SW 1271 (cell line): ENCODE data around the gene DCST2.
A peak's percentile ranks its signal among the peaks of the same experiment; 100 is the strongest.
"Not testable (repeated sequence)": the region's sequence is repeated elsewhere in the genome, so short reads cannot be mapped to it uniquely, and the experiment has no call there.

Experiments used
- DNase-seq, 2 experiments: peaks; one replicate each; lab custom pipeline; 2025; lab: John Stamatoyannopoulos, UW

The DCST2 gene

GRCh38 chr1:154996966-154997701, 36.4 kb downstream of the DCST2 start:
- DNase-seq, result no peak

DNA sequence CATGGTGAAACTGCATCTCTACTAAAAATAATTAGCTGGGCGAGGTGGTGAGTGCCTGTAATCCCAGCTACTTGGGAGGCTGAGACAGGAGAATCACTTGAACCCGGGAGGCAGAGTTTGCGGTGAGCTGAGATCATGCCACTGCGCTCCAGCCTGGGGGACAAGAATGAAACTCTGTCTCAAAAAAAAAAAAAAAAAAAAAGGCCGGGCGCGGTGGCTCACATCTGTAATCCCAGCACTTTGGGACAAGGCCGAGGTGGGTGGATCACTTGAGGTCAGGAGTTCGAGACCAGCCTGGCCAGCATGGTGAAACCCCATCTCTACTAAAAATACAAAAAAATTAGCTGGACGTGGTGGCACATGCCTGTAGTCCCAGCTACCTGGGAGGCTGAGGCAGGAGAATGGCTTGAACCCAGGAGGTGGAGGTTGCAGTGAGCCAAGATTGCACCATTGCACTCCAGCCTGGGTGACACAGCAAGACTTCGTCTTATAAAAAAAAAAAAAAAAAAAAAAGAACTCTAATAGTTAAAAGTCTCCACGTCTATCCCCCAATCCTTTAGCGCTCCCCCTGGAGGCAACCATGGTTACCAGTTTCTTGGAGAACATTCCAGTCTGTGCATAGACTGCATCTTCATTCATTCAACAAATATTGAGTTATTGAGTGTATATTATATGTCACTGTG, 38.1 kb downstream of the DCST2 start:
- DNase-seq, result peak; percentile 45 to 62

- no peak for DNase-seq
Observed at GRCh38 chr1:154994591-154994990, 39.0 kb downstream of the DCST2 start.

DNA sequence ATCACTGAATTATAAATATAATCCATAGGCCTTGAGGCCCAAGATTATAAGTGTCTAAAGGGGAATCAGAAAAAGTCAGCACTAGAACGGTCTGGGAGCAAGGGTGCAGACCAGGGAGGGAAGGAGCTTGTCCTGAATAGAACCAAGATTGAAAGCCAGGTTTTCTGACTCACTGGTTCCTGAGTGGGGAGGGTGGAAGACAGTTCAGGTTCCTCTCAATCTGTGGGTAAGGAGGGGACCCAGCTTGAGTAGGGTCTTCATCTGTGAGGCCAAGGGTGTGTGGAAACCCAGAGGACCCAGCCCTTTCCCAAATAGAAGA, 39.4 kb downstream of the DCST2 start:
- no peak for DNase-seq

- no peak for DNase-seq
Observed at GRCh38 chr1:154993572-154994268, 39.9 kb downstream of the DCST2 start, which contains the start of gene LENEP. Gene LENEP, plus strand, starts transcription at chr1:154993586. Its CDS starts 22 bp downstream, at chr1:154993608.

GRCh38 chr1:154992721-154993571, 40.6 kb downstream of the DCST2 start:
- DNase-seq, result no peak

- DNase-seq, result no peak
Observed at GRCh38 chr1:154990276-154990675, 43.3 kb downstream of the DCST2 start.

- DNase-seq, result no peak
Observed at GRCh38 chr1:154989195-154989860, 44.3 kb downstream of the DCST2 start.

DNA sequence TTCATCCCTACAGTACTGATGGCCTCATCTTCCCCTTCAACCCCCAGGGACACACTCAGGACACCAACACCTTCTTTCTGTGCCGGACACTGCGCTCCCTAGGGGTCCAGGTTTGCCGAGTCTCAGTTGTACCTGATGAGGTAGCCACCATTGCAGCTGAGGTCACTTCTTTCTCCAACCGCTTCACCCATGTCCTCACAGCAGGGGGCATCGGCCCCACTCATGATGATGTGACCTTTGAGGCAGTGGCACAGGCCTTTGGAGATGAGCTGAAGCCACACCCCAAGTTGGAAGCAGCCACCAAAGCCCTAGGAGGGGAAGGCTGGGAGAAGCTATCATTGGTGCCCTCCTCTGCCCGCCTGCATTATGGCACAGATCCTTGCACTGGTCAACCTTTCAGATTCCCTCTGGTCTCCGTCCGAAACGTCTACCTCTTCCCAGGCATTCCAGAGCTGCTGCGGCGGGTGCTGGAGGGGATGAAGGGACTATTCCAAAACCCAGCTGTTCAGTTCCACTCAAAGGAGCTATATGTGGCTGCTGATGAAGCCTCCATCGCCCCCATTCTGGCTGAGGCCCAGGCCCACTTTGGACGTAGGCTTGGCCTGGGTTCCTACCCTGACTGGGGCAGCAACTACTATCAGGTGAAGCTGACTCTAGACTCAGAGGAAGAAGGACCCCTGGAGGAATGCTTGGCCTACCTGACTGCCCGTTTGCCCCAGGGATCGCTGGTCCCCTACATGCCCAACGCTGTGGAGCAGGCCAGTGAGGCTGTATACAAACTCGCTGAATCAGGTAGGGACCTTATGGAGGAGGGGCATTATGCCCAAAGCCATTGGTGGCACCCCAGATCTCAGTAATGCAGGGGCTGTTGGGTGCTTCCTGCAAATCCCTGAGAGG, 45.3 kb downstream of the DCST2 start:
- no peak for DNase-seq

GRCh38 chr1:154987326-154987725, 46.3 kb downstream of the DCST2 start:
- DNase-seq, result no peak

DNA sequence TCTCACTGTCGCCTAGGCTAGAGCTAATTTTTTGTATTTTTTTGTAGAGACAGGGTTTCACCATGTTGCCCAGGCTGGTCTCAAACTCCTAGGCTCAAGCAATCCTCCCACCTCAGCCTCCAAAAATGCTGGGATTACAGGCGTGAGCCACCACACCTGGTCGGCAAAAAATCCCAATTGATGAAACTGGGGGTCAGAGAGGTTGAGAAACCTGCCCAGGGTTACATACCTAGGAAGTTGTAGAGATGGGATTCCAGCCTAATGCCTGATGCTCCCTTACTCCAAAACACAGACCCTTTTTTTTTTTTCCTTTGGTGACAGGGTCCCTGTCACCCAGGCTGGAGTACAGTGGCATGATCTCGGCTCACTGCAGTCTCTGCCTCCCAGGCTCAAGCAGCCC, 46.8 kb downstream of the DCST2 start:
- not testable (repeated sequence) for DNase-seq

- no peak for DNase-seq
Observed at GRCh38 chr1:154983776-154984466, 49.7 kb downstream of the DCST2 start.

GRCh38 chr1:154982897-154983648, 50.5 kb downstream of the DCST2 start, which contains the start of gene FLAD1:
Gene FLAD1, plus strand, starts transcription at chr1:154983344. Its CDS starts 351 bp downstream, at chr1:154983695.
- peak; percentile 93 to 98 for DNase-seq

GRCh38 chr1:154982341-154982740, 51.2 kb downstream of the DCST2 start:
- DNase-seq, result no peak

GRCh38 chr1:154978360-154978759, 55.2 kb downstream of the DCST2 start:
- DNase-seq, result no peak

- DNase-seq, result not testable (repeated sequence)
Observed at GRCh38 chr1:154977762-154978161, 55.8 kb downstream of the DCST2 start.

DNA sequence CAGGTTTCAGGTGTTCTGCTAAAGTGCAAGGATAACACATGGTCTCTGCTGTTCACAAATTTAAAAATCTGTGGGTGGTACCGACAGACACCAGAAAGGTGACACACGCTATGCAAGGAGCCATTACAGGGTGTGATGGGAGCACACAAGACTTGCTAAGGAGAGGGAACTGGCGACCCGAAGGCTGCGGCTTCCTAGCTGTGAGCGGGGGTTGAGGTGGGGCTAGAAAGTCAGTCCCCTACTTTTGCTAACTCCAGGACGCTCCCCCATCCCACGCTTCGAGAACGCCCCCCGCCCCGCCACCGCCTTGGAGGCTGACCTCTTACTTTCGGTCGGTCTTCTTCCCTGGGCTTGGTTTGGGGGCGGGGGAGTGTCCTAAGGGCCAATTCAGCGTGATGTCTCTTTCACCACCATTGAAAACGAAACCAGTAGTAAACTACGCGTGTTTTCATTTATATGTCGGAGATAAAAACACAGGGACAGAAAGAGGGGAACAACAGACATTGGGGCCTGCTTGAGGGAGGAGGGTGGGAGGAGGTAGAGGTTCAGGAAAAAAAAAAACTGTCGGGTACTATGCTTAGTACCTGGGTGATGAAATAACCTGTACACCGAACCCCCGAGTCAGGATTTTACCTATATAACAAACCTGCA, 58.0 kb downstream of the DCST2 start:
- DNase-seq, result no peak

- peak; percentile 80 to 92 for DNase-seq
Observed at GRCh38 chr1:154974808-154975408, 58.7 kb downstream of the DCST2 start.
